Stomach (tissue), 9 donors: ENCODE measurements around the gene BIRC6. TPM values are rescaled to one million over a fixed set of nuclear protein-coding genes. Genes with fewer than 3 reads are reported as not detected.

Source experiments
- DNase-seq, 2 donors: peaks; one replicate each; pipeline versions ENCODE4 v3.0.0 to v3.0.0-alpha.2; 2013 to 2019
- H3K27ac ChIP-seq, 5 donors: fragments of 200-600 bp in 4 of 5; sonication (generic) in 4 of 5; one replicate each; pipeline ENCODE4 v1.5.1; 2013 to 2019; ENCODE audit warnings: mild to moderate bottlenecking in 1 of 5, moderate library complexity in 1 of 5
- H3K27me3 ChIP-seq, 3 donors: fragments of 200-600 bp; sonication (generic); one replicate each; pipeline ENCODE4 v1.5.1; 2017 to 2019; ENCODE audit warnings: mixed run types in 1 of 3
- H3K36me3 ChIP-seq, 4 donors: fragments of 200-600 bp; sonication (generic); 1 replicate in 3 of 4; 2 replicates in 1 of 4; pipeline ENCODE4 v1.5.1; 2016 to 2019
- H3K4me1 ChIP-seq, 4 donors: fragments of 200-600 bp; sonication (generic); one replicate each; pipeline ENCODE4 v1.5.1; 2016 to 2019
- H3K4me3 ChIP-seq, 4 donors: fragments of 200-600 bp; sonication (generic) in 3 of 4; one replicate each; pipeline ENCODE4 v1.5.1; 2016 to 2019; ENCODE audit warnings: mild to moderate bottlenecking in 1 of 4
- H3K9me3 ChIP-seq, 4 donors: fragments of 200-600 bp; sonication (generic); one replicate each; pipeline ENCODE4 v1.5.1; 2016 to 2019
- EP300 ChIP-seq: sonication (generic); formaldehyde crosslinking; IDR thresholded peaks from one replicate; pipeline ENCODE4 v1.6.1; 2017; ENCODE audit warnings: antibody characterized with exemption
- POLR2A ChIP-seq, 4 donors: fragments of 450-650 bp; IDR thresholded peaks; one replicate each; pipeline ENCODE4 v1.6.1; 2016; ENCODE audit warnings: antibody characterized with exemption in 4 of 4, control low read depth in 2 of 4, mild to moderate bottlenecking in 1 of 4, moderate library complexity in 1 of 4
- POLR2AphosphoS5 ChIP-seq, 3 donors: sonication (generic); formaldehyde crosslinking; IDR thresholded peaks; one replicate each; pipeline ENCODE4 v1.6.1; 2016; ENCODE audit warnings: antibody characterized with exemption in 3 of 3
- WGBS, 5 donors: extraction: QIAGEN DNeasy Blood & Tissue Kit in 3 of 5; methylation state at CpG; one replicate each; pipeline versions ENCODE4 v1.1.5 to v1.1.7; 2013 to 2018; 5-methylcytosine and 5-hydroxymethylcytosine counted together
- intact Hi-C: fragments of 100-400 bp; cut with DNase I; formaldehyde crosslinking; loops from one replicate; pipeline ENCODE4 v1.15.1; 2023; ENCODE audit warnings: low total_unique reads
- polyA plus RNA-seq, 3 donors: library from polyadenylated mRNA; stranded (reverse); fragments of 200-250 nt; gene quantifications; one replicate each; pipeline ENCODE4 v1.2.3, GENCODE V29; 2013
- total RNA-seq, 5 donors: library from RNA; depleted of rRNA; stranded (reverse); fragments of >200 nt; gene quantifications; one replicate each; pipeline versions ENCODE4 v1.1.0 to v1.2.3, GENCODE V29; 2014 to 2016
- TF ChIP-seq, protein P1 (sequence below), 7 experiments: fragments of 450-650 bp in 4 of 7; fragments of 200-600 bp in 3 of 7; sonication (generic) in 3 of 7; IDR thresholded peaks; one replicate each; pipeline ENCODE4 v1.5.1; 2016 to 2019; ENCODE audit warnings: antibody characterized with exemption in 7 of 7, control low read depth in 2 of 7, mild to moderate bottlenecking in 1 of 7
- donor health status: healthy with polysubstance abuse.
- donor health status: Bipolar disorder and iron deficiency.
- donor health status: healthy.

BIRC6 gene
- total and polyA plus RNA-seq, 8 donors = 7.7 to 361 (median 68.2) TPM

DNA sequence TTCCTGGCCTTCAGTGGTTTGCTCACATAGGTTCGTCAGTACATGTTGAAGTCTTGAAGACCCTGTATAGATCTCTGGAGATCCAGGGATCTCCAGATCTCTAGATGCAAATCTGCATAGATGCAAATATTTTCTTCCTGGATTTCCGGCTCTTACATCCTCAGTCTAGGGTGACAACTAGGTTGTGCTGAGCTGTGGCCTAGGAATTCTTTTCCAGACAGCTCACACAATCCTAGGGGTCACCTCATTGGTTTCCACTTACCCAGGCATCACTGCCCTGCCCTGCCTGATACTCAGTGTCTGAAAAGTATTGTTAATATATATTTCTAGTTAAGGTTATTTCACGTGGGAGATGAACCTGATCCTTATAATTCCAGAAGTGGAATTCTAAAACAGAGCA lies 165.9 kb downstream of the BIRC6 start:
- Histone ChIP-seq H3K4me3 (no peak overlapping the region), H3K9me3 (no peaks in the 10 kb centered on the region), H3K4me1 (no peaks in the 10 kb centered on the region), H3K27ac (no peak overlapping the region), H3K36me3 (peaks cover 43 to 86% (median 73%) of the 10 kb centered on the region in 4 donors), H3K27me3 (no peaks in the 10 kb centered on the region)
- no peak for TF ChIP-seq EP300
- TF ChIP-seq, protein P1, sequence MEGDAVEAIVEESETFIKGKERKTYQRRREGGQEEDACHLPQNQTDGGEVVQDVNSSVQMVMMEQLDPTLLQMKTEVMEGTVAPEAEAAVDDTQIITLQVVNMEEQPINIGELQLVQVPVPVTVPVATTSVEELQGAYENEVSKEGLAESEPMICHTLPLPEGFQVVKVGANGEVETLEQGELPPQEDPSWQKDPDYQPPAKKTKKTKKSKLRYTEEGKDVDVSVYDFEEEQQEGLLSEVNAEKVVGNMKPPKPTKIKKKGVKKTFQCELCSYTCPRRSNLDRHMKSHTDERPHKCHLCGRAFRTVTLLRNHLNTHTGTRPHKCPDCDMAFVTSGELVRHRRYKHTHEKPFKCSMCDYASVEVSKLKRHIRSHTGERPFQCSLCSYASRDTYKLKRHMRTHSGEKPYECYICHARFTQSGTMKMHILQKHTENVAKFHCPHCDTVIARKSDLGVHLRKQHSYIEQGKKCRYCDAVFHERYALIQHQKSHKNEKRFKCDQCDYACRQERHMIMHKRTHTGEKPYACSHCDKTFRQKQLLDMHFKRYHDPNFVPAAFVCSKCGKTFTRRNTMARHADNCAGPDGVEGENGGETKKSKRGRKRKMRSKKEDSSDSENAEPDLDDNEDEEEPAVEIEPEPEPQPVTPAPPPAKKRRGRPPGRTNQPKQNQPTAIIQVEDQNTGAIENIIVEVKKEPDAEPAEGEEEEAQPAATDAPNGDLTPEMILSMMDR (IDR thresholded peaks at IDR 0.05) = no peak
- no peak for TF ChIP-seq POLR2A (IDR thresholded peaks at IDR 0.05)
- TF ChIP-seq POLR2AphosphoS5 (IDR thresholded peaks at IDR 0.05) = no peak
- intact Hi-C loops = no loop called here
- DNase-seq = no peak
- WGBS, 5 donors = 87 to 92% (median 90%) methylated on average over 3 of the region's 3 CpGs

DNA sequence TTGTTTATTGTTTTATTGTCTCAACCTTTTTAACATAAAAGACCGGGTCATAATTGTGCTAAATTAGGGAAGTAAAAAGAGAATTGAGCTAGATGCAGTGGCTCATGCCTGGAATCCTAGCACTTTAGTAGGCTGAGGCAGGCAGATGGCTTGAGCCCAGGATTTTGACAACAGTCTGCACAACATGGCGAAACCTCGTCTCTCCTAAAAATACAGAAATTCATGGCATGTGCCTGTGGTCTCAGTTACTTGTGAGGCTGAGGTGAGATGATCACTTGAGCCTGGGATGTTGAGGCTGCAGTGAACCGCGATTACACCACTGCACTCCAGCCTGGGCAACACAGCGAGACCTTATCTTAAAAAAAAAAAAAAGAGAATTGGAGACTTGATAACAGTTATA lies 166.9 kb downstream of the BIRC6 start:
- no peak overlapping the region for H3K27ac ChIP-seq
- no peaks in the 10 kb centered on the region for H3K4me1 ChIP-seq
- peaks cover 42 to 86% (median 73%) of the 10 kb centered on the region in 4 donors for H3K36me3 ChIP-seq
- no peaks in the 10 kb centered on the region for H3K9me3 ChIP-seq
- TF ChIP-seq EP300 (no peak), POLR2A (IDR thresholded peaks at IDR 0.05) (no peak), POLR2AphosphoS5 (IDR thresholded peaks at IDR 0.05) (no peak)
- TF ChIP-seq, protein P1 (IDR thresholded peaks at IDR 0.05) = no peak
- H3K27me3 ChIP-seq = no peaks in the 10 kb centered on the region
- WGBS, 5 donors = 72 to 95% (median 84%) methylated on average over 6 of the region's 6 CpGs
- intact Hi-C loops = no loop called here
- no peak overlapping the region for H3K4me3 ChIP-seq
- no peak for DNase-seq

GRCh38 chr2:32532341-32532740 lies 175.5 kb downstream of the BIRC6 start:
- WGBS, 5 donors = 92 to 98% (median 95%) methylated on average over 2 of the region's 2 CpGs
- intact Hi-C loops = no loop called here
- H3K4me3 ChIP-seq = no peak overlapping the region
- no peaks in the 10 kb centered on the region for H3K27me3 ChIP-seq
- peaks cover 13 to 86% (median 68%) of the 10 kb centered on the region in 4 donors for H3K36me3 ChIP-seq
- TF ChIP-seq POLR2AphosphoS5 (IDR thresholded peaks at IDR 0.05) (no peak), EP300 (no peak), POLR2A (IDR thresholded peaks at IDR 0.05) (no peak)
- TF ChIP-seq, protein P1 (IDR thresholded peaks at IDR 0.05) = no peak
- H3K9me3 ChIP-seq = no peaks in the 10 kb centered on the region
- H3K4me1 ChIP-seq = no peaks in the 10 kb centered on the region
- no peak overlapping the region for H3K27ac ChIP-seq
- DNase-seq = no peak

GRCh38 chr2:32532961-32533360 lies 176.1 kb downstream of the BIRC6 start:
- H3K9me3 ChIP-seq = no peaks in the 10 kb centered on the region
- no peak overlapping the region for H3K27ac ChIP-seq
- DNase-seq = no peak
- no peaks in the 10 kb centered on the region for H3K4me1 ChIP-seq
- intact Hi-C loops = no loop called here
- no peaks in the 10 kb centered on the region for H3K27me3 ChIP-seq
- TF ChIP-seq POLR2A (IDR thresholded peaks at IDR 0.05) (no peak), EP300 (no peak), POLR2AphosphoS5 (IDR thresholded peaks at IDR 0.05) (no peak)
- TF ChIP-seq, protein P1 (IDR thresholded peaks at IDR 0.05) = no peak
- H3K4me3 ChIP-seq = no peak overlapping the region
- peaks cover 8 to 86% (median 66%) of the 10 kb centered on the region in 4 donors for H3K36me3 ChIP-seq
- 83 to 90% (median 86%) methylated on average over 1 of the region's 1 CpG for WGBS, 5 donors
